Tibial artery (tissue), 4 donors: ENCODE measurements around the gene DACT2.

Experiments
- DNase-seq, 2 donors: peaks; one replicate each; pipeline ENCODE4 v3.0.0-alpha.2; 2019
- H3K27ac ChIP-seq, 2 donors: fragments of 200-600 bp; sonication (generic) in 1 of 2; 1 replicate in 1 of 2; 2 replicates in 1 of 2; pipeline ENCODE4 v1.5.1; 2018 to 2019; ENCODE audit warnings: mild to moderate bottlenecking in 1 of 2
- H3K27me3 ChIP-seq, 2 donors: fragments of 200-600 bp; sonication (generic) in 1 of 2; one replicate each; pipeline versions ENCODE4 v1.5.1 to v1.6.0; 2016 to 2019
- H3K36me3 ChIP-seq, 3 donors: fragments of 200-600 bp; sonication (generic) in 2 of 3; one replicate each; pipeline ENCODE4 v1.5.1; 2016 to 2019; ENCODE audit warnings: mild to moderate bottlenecking in 2 of 3
- H3K4me1 ChIP-seq, 4 donors: fragments of 200-600 bp; sonication (generic) in 2 of 4; 1 replicate in 3 of 4; 2 replicates in 1 of 4; pipeline ENCODE4 v1.5.1; 2016 to 2019
- H3K4me3 ChIP-seq, 2 donors: fragments of 200-600 bp; sonication (generic) in 1 of 2; 1 replicate in 1 of 2; 2 replicates in 1 of 2; pipeline ENCODE4 v1.5.1; 2018 to 2019; ENCODE audit warnings: mild to moderate bottlenecking in 2 of 2
- H3K9me3 ChIP-seq, 3 donors: fragments of 200-600 bp; sonication (generic) in 1 of 3; one replicate each; pipeline ENCODE4 v1.5.1; 2016 to 2019
- CTCF ChIP-seq, 2 experiments: fragments of 200-600 bp in 1 of 2; fragments of 450-650 bp in 1 of 2; IDR thresholded peaks; one replicate each; pipeline ENCODE4 v1.5.1; 2017 to 2019; ENCODE audit warnings: antibody characterized with exemption in 2 of 2, mild to moderate bottlenecking in 1 of 2, moderate library complexity in 1 of 2
- intact Hi-C: fragments of 100-400 bp; cut with DNase I; formaldehyde crosslinking; loops from one replicate; pipeline ENCODE4 v1.15.0; 2023; ENCODE audit warnings: low total_unique reads

Gene DACT2

GRCh38 chr6:168276576-168277273, 42.9 kb downstream of the DACT2 start:
- no peaks in the 10 kb centered on the region for H3K4me1 ChIP-seq
- H3K27me3 ChIP-seq, result peaks cover 0 to 54% of the 10 kb centered on the region in 2 donors
- intact Hi-C loops, result no loop called here
- no peaks in the 10 kb centered on the region for H3K9me3 ChIP-seq
- H3K4me3 ChIP-seq, result no peak overlapping the region
- TF ChIP-seq CTCF (IDR thresholded peaks at IDR 0.05), result no peak
- H3K27ac ChIP-seq, result no peak overlapping the region
- DNase-seq, result peak in 1 of 2 donors; percentile 51
- H3K36me3 ChIP-seq, result no peaks in the 10 kb centered on the region

GRCh38 chr6:168275168-168275567, 44.4 kb downstream of the DACT2 start:
- Histone ChIP-seq H3K27ac (no peak overlapping the region), H3K9me3 (no peaks in the 10 kb centered on the region), H3K4me1 (no peaks in the 10 kb centered on the region), H3K4me3 (no peak overlapping the region), H3K36me3 (no peaks in the 10 kb centered on the region), H3K27me3 (peaks cover 0 to 43% of the 10 kb centered on the region in 2 donors)
- intact Hi-C loops, result no loop called here
- DNase-seq, result peak in 1 of 2 donors; percentile 16
- TF ChIP-seq CTCF (IDR thresholded peaks at IDR 0.05), result no peak

GRCh38 chr6:168274037-168274952, 45.3 kb downstream of the DACT2 start:
- peak in 1 of 2 donors; percentile 45 for DNase-seq
- intact Hi-C loops, result no loop called here
- no peak for TF ChIP-seq CTCF (IDR thresholded peaks at IDR 0.05)

GRCh38 chr6:168273441-168274036, 46.0 kb downstream of the DACT2 start:
- H3K27ac ChIP-seq, result no peak overlapping the region
- intact Hi-C loops, result no loop called here
- no peak for TF ChIP-seq CTCF (IDR thresholded peaks at IDR 0.05)

More at GRCh38 chr6:168274037-168274952, 45.3 kb downstream of the DACT2 start:
- Histone ChIP-seq H3K27ac (no peak overlapping the region), H3K4me1 (no peaks in the 10 kb centered on the region), H3K27me3 (peaks cover 0 to 35% of the 10 kb centered on the region in 2 donors), H3K4me3 (no peak overlapping the region), H3K9me3 (no peaks in the 10 kb centered on the region), H3K36me3 (no peaks in the 10 kb centered on the region)

GRCh38 chr6:168272415-168273325, 46.9 kb downstream of the DACT2 start:
- no peak overlapping the region for H3K4me3 ChIP-seq
- intact Hi-C loops, result no loop called here
- peak in 1 of 2 donors; percentile 15 for DNase-seq
- H3K4me1 ChIP-seq, result no peaks in the 10 kb centered on the region
- no peak overlapping the region for H3K27ac ChIP-seq
- no peaks in the 10 kb centered on the region for H3K9me3 ChIP-seq
- TF ChIP-seq CTCF (IDR thresholded peaks at IDR 0.05), result no peak
- H3K27me3 ChIP-seq, result peaks cover 0 to 23% of the 10 kb centered on the region in 2 donors
- no peaks in the 10 kb centered on the region for H3K36me3 ChIP-seq

More at GRCh38 chr6:168273441-168274036, 46.0 kb downstream of the DACT2 start:
- Histone ChIP-seq H3K36me3 (no peaks in the 10 kb centered on the region), H3K27me3 (peaks cover 0 to 28% of the 10 kb centered on the region in 2 donors), H3K9me3 (no peaks in the 10 kb centered on the region), H3K4me1 (no peaks in the 10 kb centered on the region), H3K4me3 (no peak overlapping the region)
- peak in 1 of 2 donors; percentile 16 for DNase-seq
